Activated CD8-positive, alpha-beta T cell treated with anti-CD3 and anti-CD28 coated beads for 36 hours (primary cell): ENCODE measurements around the gene TMEM208. TPM values are rescaled to one million over a fixed set of nuclear protein-coding genes. Genes with fewer than 3 reads are reported as not detected.

Experiments
- ATAC-seq: fragments of 200-7000 bp; cut with Tn5 transposase; one replicate; pipeline ENCODE4 v1.10.0; 2021; ENCODE audit warnings: mild to moderate bottlenecking, moderate library complexity
- CTCF ChIA-PET: fragments of 350-600 bp; sonication (Branson Sonifier 250); formaldehyde crosslinking; loops from one replicate; lab custom pipeline; 2021; ENCODE audit warnings: antibody characterized with exemption; lab: Charles Lee
- POLR2A ChIA-PET: fragments of 350-600 bp; sonication (Branson Sonifier 250); formaldehyde crosslinking; loops from one replicate; lab custom pipeline; 2021; ENCODE audit warnings: antibody characterized with exemption; lab: Charles Lee
- DNase-seq: peaks from one replicate; pipeline ENCODE4 v3.0.0-alpha.2; 2020
- H3K27ac Mint-ChIP-seq: one replicate; pipeline ENCODE4 v1.8.0; 2021; ENCODE audit warnings: mild to moderate bottlenecking, mixed read lengths
- H3K27me3 Mint-ChIP-seq: one replicate; pipeline ENCODE4 v1.8.0; 2021; ENCODE audit warnings: mixed read lengths
- H3K36me3 Mint-ChIP-seq: one replicate; pipeline ENCODE4 v1.8.0; 2021; ENCODE audit warnings: low read depth, mixed read lengths
- H3K4me1 Mint-ChIP-seq: one replicate; pipeline ENCODE4 v1.8.0; 2021; ENCODE audit warnings: low read depth, mixed read lengths
- H3K4me3 Mint-ChIP-seq: one replicate; pipeline ENCODE4 v1.8.0; 2021; ENCODE audit warnings: mild to moderate bottlenecking, moderate library complexity, mixed read lengths
- H3K9me3 Mint-ChIP-seq: one replicate; pipeline ENCODE4 v1.8.0; 2021; ENCODE audit warnings: mixed read lengths
- CTCF ChIP-seq: fragments of 200-600 bp; IDR thresholded peaks from one replicate; pipeline ENCODE4 v1.8.0; 2022; ENCODE audit warnings: antibody characterized with exemption, mild to moderate bottlenecking
- intact Hi-C: fragments of 100-400 bp; cut with micrococcal nuclease; formaldehyde crosslinking; loops from one replicate; pipeline ENCODE4 v1.10.0; 2022
- total RNA-seq, 2 experiments: library from RNA; stranded (reverse); gene quantifications; one replicate each; pipeline ENCODE4 v1.2.3, GENCODE V29; 2021

The TMEM208 gene
- total RNA-seq, 2 experiments from 2014 or later: 25.7 to 30.7 TPM

GRCh38 chr16:67213197-67214019 is 13.5 kb upstream of the TMEM208 start:
- no peak for DNase-seq
- POLR2A ChIA-PET: interaction anchor here (1.8 to 1.9 kb wide), 2 partner anchors 9 to 12 kb away, joined by 4 to 5 read pairs; no protein-coding TSS in a partner anchor
- intact Hi-C loops: no loop called here
- TF ChIP-seq CTCF: no peak
- no peaks in the 10 kb centered on the region for H3K36me3 Mint-ChIP-seq
- no peak overlapping the region for H3K27ac Mint-ChIP-seq
- H3K27me3 Mint-ChIP-seq: no peaks in the 10 kb centered on the region
- CTCF ChIA-PET: interaction anchor here (1.5 to 4.1 kb wide), 2 partner anchors 15 to 28 kb away, joined by 3 to 15 read pairs; partner anchors contain the start of gene ELMO3
- no peaks in the 10 kb centered on the region for H3K9me3 Mint-ChIP-seq
- no peaks in the 10 kb centered on the region for H3K4me1 Mint-ChIP-seq
- no peak overlapping the region for H3K4me3 Mint-ChIP-seq
- ATAC-seq: no peak

GRCh38 chr16:67215706-67216105 is 11.2 kb upstream of the TMEM208 start:
- ATAC-seq (no peak), DNase-seq (no peak)
- no peak for TF ChIP-seq CTCF
- CTCF ChIA-PET: no interaction called here
- no peak overlapping the region for H3K4me3 Mint-ChIP-seq
- no peak overlapping the region for H3K27ac Mint-ChIP-seq
- intact Hi-C loops: no loop called here
- H3K36me3 Mint-ChIP-seq: no peaks in the 10 kb centered on the region
- POLR2A ChIA-PET: no interaction called here
- no peaks in the 10 kb centered on the region for H3K9me3 Mint-ChIP-seq
- H3K4me1 Mint-ChIP-seq: no peaks in the 10 kb centered on the region
- no peaks in the 10 kb centered on the region for H3K27me3 Mint-ChIP-seq

- no peak overlapping the region for H3K27ac Mint-ChIP-seq
- no peaks in the 10 kb centered on the region for H3K4me1 Mint-ChIP-seq
- no peaks in the 10 kb centered on the region for H3K9me3 Mint-ChIP-seq
- intact Hi-C loops: no loop called here
- no peak overlapping the region for H3K4me3 Mint-ChIP-seq
- POLR2A ChIA-PET: interaction anchor here (1.2 to 1.5 kb wide), 3 partner anchors 10 to 27 kb away, joined by 3 to 5 read pairs (median 4); partner anchors contain the start of gene TMEM208
- no peaks in the 10 kb centered on the region for H3K36me3 Mint-ChIP-seq
- TF ChIP-seq CTCF: no peak
- CTCF ChIA-PET: interaction anchor here (2.3 kb wide), 1 partner anchor 19 kb away, joined by 8 read pairs; no protein-coding TSS in a partner anchor
- ATAC-seq (no peak), DNase-seq (no peak)
- H3K27me3 Mint-ChIP-seq: no peaks in the 10 kb centered on the region
Observed at GRCh38 chr16:67216612-67217490, 10.1 kb upstream of the TMEM208 start.

GRCh38 chr16:67223992-67224391 is 2.9 kb upstream of the TMEM208 start:
- DNase-seq (no peak), ATAC-seq (no peak)
- peaks cover 19% of the 10 kb centered on the region for H3K36me3 Mint-ChIP-seq
- CTCF ChIA-PET: interaction anchor here (1.0 to 1.8 kb wide), 2 partner anchors 14 to 69 kb away, joined by 3 to 5 read pairs; no protein-coding TSS in a partner anchor
- H3K4me1 Mint-ChIP-seq: peaks cover 35% of the 10 kb centered on the region
- no peak overlapping the region for H3K4me3 Mint-ChIP-seq
- H3K27me3 Mint-ChIP-seq: no peaks in the 10 kb centered on the region
- no peaks in the 10 kb centered on the region for H3K9me3 Mint-ChIP-seq
- TF ChIP-seq CTCF: no peak
- intact Hi-C loops: no loop called here
- POLR2A ChIA-PET: interaction anchor here (0.6 to 1.5 kb wide), 6 partner anchors 9 to 246 kb away, joined by 3 to 5 read pairs (median 4); partner anchors contain the start of gene FHOD1
- H3K27ac Mint-ChIP-seq: no peak overlapping the region
